Embryonic facial prominence (tissue), 1 donor: ENCODE results near the gene CACNA1I.

Source experiments
- DNase-seq: peaks from one replicate; pipeline ENCODE4 v3.0.0-alpha.2; 2016; ENCODE audit errors: extremely low spot score

The CACNA1I gene

DNA sequence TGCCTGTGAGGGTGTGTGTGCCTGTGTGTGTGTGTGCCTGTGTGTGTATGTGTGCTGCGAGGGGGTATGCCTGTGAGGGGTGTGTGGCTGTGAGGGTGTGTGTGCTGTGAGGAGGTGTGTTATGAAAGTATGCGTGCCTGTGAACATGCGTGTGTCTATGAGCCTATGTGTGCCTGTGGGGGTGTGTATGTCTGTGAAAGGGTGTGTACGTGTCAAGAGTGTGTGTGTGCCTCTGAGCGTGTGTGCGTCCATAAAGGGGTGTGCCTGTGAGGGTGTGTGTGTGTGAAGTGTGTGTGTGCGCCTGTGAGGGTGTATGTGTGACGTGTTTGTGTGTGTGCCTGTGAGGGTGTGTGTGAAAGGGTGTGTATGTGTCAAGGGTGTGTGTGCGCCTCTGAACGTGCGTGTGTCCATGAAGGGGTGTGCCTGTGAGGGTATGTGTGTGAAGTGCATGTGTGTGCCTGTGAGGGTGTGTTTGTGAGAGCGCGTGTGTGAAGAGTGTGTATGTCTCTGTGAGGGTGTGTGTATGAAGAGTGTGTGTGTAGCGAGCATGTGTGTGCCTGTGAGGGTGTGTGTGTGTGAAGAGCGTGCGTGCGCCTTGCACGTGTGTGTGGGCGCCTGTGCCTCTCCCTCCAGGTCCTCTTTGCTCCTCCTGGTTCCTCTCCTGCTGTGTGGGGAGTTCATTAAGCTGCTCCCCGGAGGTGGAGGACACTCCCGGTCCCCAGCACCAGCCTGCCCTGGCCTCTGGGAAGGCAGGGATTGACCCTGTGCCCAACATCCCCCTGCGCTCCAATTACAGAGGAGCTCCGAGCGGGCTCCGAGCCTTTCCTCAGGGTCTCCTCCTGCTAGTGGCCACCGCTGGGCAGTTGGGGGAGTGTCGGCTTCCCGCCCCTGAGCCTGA lies 53.3 kb downstream of the CACNA1I start:
- DNase-seq: no peak

DNA sequence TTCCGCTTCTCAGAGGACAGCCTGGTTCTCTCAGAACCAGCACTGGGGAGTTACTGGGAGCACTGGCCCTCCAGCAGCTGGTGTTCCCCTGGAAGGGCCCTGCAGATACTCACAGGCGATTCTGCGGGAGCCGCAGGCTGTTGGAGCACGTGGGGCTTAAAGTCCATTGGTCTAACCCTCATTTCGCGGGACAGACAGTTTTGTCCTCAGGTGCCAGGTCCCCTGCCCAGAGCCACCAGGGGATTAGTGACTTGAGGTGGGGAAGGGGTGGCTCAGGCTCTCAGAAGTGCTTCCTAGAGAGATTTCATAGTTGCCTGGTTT lies 53.9 kb downstream of the CACNA1I start:
- no peak for DNase-seq

DNA sequence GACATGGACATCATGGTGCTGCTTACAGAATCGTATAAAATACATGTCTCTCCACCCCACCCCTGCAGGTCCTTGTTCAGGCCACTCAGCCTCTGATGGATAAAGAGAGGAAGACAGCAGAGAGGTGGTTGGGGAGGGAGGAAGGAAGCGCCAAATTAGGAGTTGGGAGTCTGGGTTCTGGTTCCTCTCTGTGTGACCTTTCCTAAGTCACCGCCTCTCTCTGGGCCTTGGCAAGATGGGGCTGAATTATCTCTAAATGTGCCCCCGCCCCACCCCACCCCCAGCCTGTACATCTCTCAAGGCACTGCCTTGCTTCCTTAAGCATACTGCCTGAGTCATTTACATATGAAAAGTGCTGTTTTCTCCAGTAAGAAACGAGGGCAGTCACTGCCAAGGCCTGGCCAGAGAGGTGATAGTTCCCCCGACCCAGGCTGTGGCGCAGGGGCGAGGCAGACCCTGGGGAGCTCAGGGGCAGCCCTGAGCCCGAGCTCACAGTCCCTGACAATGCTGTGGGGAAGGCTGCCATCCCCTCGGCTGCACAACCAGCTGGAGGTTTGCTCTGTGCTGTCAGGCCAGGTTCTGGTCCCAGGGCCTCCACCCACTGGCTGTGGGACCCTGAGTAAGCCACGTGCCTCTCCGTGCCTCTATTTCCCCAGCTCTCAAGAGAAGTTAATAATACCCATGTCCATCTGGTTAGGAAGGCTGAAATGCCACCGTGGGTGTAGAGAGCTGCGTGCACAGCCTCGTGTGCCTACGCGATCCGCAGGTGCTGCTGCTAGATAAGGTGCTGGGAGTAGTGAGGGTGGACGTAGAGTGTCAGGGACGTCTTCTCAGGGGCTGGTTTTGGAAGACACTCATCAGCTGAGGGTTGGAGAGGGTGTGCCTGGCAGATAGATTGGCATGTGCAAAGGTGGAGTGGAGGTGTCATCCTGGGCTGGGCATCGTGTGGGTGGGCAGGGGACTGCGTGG lies 55.3 kb downstream of the CACNA1I start:
- DNase-seq: no peak

GRCh38 chr22:39627208-39627607 lies 56.7 kb downstream of the CACNA1I start:
- DNase-seq: no peak

DNA sequence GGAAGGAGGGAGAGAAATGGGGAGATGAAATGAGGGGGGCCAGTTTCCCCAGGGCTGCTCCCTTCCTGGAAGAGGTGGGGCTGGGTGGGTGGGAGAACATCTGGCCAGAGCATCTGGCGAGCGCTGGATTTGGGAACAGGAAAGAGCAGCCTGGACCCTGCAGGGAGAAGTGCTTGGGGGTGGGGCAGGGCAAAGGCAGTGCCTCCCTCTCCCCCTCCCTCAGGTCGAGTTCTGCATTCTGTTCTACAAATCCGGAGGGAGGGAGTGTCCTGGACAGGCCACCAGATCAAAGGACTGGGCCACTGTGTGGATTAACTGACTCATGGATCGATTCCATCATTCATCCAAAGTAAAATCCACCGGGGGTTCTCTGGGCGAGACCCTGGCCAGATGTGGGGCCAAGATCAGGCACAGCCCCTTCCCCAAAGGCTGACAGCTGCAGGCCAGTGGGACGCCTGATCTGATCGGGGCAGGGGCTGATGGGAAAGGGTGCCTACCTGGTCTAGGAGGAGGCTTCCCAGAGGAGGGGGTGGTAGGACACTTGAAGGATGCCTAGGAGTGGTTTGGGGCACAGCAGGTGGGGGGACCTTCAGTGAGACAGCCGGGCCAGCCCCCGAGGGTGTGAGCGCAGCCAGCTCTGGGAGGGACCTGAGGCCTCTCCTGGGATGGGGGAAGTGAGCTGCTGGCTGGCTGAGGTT lies 57.5 kb downstream of the CACNA1I start:
- DNase-seq: no peak

- no peak for DNase-seq
Measured at GRCh38 chr22:39628563-39629080, 58.1 kb downstream of the CACNA1I start.

DNA sequence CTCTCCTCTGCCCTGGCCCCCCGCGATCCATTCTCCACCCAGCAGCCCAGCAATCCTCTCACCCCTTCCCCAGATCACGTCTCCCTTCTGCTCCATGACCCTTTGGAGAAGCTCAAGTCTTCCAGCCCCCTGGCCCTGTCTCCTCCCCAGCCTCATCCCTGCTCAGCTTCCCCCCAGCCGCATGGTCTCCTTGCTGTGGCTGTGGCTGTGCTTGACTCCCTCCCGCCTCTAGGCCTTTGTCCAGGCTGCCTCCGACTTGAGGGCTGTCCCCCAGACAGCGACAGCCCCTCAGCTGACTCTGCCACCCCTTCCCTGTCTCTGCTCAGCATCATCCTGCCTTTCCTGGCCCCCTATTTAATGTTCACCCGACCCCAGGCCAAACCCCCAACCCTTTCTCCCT lies 59.3 kb downstream of the CACNA1I start:
- no peak for DNase-seq

GRCh38 chr22:39630721-39631120 lies 60.2 kb downstream of the CACNA1I start:
- no peak for DNase-seq

DNA sequence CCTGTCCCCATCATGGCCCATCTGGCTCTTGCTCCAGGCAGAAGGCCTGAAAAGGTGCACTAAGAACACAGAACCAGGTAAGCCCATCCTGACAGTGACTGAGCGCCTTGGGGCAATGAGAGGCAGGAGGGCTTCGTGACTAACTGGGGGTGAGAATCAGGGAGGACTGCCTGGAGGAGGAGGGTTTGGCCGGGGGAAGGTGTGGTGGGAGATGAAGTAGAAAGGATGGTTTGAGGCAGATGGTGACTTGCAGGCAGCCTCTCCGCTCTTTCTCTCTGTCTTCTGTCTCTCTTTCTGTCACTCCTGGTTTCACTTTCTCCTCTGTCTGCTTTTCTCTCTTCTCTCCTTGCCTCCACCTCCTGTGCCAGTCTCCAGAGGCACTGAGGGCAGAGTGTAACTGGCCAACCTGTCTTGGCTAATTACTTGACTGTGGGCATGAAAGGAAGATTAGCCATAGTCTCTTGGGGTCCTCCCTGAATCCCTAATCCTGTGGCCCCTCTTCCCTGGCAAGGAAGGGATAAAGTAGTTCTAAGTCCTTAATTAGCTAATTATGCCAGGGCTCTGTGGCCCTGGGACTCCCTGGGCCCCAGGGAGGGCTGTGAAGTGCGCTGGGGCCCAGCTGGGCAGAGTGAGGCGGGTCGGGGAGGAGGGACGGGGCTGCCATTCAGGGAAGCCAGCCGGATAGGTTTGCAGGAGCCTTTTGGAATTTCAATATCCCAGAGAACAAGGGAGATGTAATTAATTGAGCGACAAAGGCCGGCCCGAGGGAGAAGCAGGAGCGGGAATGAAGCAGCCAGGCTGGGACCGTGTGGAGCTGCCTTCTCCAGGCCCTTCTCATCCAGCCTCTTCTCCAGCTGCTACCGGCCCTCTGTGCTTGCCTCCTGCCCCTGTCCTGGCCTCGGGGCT lies 61.1 kb downstream of the CACNA1I start:
- DNase-seq: no peak

DNA sequence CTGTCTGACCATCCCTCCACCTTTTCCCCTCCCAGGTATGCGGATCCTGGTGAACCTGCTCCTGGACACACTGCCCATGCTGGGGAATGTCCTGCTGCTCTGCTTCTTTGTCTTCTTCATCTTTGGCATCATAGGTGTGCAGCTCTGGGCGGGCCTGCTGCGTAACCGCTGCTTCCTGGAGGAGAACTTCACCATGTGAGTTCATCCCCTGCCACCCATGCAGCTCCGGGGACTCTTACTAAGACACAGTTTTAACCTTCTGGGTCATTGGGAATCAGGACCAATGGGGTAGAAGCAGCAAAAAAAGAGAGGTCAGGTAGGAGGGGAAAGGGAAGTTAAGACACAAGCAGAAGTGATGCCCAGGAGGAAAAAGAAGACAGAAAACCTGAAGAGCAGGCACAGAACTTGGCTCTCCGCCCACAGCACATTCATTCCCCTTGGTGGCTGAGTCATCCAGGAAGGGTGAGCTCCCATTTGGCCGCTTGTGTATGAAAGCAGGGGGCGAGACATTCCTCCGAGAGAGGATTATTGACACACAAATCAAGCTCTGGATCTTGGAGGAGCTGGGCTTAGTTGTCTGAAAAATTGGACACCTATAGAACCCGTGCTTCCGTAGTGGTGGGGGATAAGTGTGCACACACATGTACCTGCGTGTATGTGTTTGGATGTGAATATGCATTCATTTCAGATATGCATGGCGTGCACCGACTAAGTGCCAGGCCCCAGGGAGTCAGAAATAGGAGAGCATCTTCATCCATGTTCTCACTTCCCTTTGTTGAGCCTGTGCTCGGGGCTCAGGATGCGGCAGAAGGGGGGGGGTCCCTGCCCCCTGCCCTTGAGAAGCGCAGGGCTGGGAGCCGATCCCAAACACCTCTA lies 64.2 kb downstream of the CACNA1I start:
- no peak for DNase-seq

- DNase-seq: no peak
Measured at GRCh38 chr22:39635719-39636118, 65.2 kb downstream of the CACNA1I start.

DNA sequence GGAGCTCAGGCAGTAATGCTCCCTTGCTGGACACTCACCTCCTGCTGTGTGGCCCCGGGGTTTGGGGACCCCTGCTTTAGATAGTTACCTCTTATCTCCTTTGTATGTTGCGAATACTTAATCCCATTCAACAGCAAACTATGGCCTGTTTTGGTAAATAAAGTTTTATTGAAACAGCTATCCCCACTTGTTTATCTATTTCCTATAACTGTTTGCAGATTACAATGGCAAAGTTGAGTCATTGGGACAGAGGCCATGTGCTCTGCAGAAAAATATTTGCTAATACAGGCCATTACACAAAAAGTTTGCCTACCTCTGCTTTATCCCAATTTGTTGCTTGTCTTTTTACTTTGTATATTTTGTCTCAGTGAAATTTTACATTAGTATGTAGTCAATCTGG lies 68.4 kb downstream of the CACNA1I start:
- no peak for DNase-seq

DNA sequence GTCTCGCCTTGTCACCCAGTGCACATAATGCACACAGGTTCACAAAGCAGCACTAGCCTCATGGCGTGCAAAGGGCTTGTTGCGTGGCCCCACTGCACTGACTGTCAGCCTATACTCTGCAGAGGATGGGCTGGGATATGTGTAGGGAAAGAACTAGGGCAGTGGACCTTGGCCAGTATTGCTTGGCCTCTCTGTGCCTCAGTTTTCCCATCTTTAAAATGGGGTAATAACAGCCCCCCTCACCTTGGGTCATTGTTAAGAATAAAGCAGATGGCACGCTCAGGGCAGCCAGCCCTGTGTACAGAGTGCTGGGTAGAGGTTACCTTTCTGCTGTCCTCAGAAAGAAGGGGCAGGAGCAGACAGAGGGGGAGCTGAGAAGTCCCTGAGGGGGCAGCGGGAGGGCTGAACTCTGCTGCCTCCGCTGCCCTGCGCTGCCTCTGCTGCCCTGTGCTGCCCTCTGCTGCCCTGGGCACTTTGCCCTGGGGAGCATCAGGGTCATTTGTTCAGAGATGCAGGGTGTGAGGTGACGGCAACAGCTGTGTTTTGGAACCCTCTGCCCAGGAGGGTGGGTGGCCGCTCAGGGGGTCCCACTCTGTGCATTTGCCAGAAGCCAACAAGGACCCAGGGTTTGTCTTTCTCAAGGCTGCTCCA lies 71.2 kb downstream of the CACNA1I start:
- no peak for DNase-seq

DNA sequence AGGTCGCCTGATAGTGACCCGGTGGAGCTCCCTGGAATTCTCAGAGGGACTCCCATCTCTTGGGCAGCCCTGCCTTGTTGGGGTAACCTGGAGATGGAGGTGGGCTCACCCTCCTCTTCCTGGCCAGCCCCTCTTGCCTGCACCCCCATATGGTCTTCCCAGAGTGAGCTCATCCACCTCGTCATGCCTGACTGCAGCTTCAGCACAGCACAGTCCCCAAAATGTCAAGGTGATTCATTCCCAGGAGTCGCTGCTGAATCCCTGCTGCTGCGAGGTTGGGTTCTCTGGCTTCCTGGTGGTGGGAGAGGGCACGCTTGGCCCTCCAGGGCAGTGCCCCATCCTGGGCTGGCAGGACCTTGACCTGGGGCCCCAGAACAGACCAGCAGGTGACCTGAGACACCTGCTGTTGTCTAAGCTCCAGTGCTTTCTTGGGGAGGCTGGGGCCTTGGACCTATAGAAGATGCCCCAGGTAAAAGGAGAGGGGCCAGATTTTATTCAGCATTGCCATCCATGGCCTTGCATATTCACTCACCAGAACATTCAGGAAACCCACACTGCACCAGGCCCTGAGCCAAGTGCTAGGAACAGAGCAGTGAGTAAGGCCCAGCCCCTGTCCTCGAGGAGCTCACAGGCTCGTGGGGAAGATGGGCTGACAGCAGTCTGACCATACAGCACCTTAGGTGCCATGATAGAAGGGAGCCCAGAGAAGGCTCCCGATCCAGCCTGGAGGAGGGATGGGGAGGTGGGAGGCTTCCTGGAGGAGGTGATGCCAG lies 72.9 kb downstream of the CACNA1I start:
- no peak for DNase-seq

DNA sequence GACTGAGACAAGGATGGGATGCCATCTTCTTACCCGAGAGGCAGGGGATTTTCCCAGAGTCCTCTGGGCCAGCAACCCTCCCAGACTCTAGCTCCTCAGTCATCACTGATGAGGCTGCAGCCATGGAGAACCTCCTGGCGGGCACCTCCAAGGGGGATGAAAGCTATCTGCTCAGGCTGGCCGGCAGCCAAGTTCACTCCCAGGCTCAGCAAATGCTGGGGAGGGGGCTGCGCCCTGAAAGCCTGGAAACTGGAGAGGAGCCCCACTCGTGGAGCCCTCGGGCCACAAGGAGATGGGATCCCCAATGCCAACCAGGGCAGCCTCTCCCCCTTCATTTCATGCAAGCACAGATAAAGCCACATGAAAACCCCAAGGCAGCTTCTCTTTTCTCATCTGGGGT lies 75.0 kb downstream of the CACNA1I start:
- no peak for DNase-seq

- DNase-seq: no peak
Measured at GRCh38 chr22:39646398-39647063, 76.0 kb downstream of the CACNA1I start.

DNA sequence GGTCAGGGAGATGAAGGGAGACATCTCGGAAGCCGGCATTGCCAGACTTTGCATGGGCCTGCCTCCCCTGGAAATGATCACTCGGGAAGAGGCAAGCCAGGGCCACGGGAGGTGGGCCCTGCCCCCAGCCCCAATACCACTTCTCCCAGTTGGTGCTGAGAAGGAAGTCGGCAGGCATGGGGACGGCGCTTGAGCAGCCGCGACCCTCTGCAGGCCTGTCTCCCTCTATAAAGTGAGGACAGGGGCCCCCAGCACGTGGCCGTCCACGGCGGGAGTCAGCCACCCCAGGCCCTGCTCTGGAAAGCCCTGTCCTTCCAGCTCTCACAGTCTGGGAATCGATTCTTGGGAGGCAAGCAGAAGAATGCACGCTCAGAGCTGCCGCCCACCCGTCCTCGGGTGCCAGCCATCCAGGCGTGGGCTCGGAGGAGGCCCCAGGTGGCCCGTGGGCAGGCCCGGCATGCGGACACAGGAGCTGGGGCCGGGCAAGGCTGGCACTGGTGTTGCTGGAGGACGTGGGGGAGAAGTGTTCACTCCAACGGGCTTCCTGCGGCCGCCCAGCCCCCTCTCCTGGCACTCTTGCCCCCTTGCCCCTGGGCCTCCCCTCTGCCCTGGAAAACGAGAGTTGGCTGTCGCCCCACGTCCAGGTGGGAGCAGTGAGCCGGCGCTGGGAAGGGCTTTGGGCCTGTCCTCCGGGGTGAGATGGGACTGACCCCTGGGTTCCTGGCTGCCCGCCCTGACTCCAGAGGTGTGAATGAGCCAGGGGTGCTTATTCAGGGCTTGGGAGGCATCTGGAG lies 77.5 kb downstream of the CACNA1I start:
- DNase-seq: no peak
